HG03521 (cell line): ENCODE measurements around the gene GNAI2.
"Not testable (repeated sequence)": the region's sequence is repeated elsewhere in the genome, so short reads cannot be mapped to it uniquely, and the experiment has no call there.

Experiments
- ATAC-seq: cut with Tn5 transposase; IDR thresholded peaks from one replicate; pipeline ENCODE4 v1.9.1; 2021; ENCODE audit warnings: mild to moderate bottlenecking, moderate library complexity; ENCODE audit not compliant: unreplicated experiment

The GNAI2 gene

DNA sequence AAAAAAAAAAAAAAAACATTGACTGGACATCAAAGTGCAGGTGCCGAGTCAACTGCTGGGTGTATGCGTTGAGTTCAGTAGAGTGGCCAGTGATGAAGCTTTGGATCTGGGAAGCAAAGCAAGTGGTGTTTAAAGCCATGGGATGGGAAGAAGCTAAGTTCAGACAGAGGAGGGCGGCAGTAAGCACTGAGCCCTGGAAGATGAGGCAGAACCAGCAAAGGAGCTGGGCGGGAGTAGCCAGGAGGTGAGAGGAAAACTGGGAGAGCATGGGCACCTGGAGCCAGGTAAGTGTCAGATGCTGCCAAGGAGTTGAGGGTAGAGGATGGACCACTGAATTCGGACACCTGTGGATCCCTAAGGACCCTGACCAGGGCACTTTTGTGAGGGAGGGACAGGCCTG, 11.4 kb upstream of the GNAI2 start:
- ATAC-seq: no peak

DNA sequence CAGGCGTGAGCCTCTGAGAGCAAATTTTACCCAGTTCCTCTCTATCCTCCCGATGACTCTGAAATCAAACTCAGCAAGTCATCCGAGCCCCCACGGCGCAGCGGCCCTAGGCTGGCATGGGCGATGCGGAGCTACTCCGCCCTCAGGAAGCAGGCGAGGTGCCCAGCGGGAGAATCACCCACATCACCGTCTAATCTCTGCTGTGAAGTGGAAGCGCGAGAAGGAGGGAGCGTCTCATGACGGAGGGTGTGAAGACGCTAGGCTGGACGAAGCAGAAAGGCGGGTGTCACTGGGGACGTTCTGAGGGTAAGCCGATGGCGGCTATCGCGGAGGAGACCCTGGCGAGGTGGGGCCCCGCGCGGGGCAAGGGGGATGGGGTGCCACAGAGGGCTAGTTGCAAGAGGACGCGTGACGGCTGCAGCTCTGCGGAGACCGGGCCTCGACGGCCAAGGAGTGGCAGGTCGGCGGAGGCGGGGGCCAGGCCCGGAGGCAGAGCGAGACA, 9.1 kb upstream of the GNAI2 start:
- no peak for ATAC-seq

DNA sequence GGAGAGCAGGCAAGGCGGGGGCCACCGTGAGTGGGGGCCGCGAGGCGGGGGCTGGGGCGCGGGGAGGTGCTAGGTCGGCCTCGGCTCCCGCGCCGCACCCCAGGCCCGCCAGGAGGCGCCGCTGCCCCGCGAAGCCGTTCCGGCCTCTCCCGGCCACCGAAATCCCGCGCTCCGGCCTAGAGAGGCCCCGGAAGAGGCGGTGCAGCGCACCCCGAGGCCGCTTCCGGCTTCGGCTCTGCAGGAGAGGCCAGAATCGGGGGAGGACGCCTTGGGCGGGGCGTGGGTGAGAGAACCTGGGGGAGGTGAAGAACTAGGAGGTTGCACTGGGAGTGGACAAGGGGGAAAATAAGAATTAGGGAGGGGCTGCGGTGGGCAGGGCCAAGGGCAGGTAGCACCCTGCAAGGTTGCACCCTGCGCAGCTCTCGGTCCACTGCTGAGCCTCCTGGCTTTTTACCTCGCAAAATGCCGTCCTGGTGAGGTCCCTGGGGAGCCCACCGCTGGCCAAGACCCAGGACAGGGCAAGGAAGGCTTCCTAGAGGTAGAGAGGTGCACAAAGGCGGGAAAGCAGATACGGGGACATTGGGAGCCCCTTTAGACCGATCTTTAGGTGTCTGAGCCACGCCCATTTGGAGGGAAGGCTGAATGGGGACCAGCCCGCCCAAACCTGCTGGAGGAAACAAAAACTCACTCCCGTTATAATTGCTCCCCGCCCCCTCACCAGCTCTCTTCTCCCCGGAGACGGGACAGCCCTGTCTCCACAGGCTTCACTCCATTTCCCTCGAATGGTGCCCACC, 8.4 kb upstream of the GNAI2 start:
- ATAC-seq: peak; percentile 83

DNA sequence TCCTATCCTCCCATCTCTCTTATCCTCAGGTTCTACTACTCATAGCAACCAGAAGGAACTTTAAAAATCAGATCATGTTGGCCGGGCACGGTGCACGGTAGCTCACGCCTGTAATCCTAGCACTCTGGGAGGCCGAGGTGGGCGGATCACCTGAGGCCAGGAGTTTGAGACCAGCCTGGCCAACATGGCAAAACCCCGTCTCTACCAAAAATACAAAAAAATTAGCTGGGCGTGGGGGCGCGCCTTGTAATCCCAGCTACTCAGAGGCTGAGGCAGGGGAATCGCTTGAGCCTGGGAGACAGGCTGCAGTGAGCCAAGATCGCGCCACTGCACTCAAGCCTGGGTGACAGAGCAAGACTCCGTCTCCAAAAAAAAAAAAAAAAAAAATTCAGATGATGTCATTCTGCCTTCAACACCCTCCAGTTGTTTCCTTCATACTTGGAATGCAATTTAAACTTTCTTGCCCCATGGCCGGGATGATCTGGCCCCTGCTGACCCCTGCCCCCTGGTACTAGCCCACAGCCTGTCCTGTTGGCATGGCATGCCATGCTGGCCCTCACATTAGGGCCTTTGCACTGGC, 7.7 kb upstream of the GNAI2 start:
- not testable (repeated sequence) for ATAC-seq

DNA sequence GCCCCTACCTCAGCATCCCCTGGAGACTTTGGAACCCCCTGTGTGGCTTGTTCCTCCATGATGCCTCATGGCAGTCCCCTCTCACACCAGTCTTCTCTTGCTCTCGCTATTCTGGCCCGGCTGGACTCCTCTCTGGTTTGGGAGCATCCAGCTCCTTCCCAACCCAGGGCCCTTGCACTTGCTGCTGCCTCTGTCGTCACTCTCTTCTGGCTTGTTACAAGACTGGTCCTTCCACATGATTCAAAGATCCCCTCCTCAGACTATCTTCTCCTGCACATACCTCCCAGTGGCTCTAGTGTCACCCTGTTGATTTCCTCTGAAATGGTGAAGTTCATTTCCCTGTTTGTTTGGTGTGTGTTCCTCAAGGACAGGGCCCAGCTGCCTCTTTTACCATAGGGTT, 6.5 kb upstream of the GNAI2 start:
- no peak for ATAC-seq

DNA sequence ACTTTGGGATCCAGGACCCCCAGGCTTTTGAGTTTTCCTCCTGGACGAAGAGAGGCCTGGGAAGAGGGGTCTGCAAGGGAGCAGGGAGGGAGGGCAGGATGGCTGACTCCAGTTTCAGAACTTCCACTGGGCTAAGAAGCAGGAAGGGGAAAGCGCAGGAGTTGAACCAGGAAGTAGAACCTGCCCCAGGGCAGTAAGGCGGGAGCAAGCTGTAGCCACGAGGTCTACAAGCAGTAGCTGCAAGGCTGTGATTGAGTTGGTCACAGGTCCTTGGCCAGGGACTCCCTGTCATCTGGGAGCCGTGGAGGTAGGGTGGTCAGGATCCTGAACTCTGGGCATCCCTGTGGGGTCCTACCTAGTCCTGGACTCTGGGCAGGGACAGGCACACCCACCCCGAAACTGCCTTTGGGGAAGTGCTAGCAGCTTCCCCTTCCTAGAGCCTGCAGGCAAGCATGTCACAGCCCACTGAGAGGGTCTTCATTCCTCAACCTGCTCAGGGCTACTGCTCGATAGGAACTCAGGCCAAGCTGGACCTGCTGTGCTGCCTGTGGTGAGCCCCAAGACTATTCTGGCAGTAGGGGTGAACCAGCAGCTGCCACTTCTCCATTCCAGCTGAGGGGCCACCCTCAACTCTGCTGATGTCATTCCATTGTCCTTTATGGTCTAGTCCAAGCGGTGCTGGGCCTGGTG, 5.8 kb upstream of the GNAI2 start:
- ATAC-seq: no peak

DNA sequence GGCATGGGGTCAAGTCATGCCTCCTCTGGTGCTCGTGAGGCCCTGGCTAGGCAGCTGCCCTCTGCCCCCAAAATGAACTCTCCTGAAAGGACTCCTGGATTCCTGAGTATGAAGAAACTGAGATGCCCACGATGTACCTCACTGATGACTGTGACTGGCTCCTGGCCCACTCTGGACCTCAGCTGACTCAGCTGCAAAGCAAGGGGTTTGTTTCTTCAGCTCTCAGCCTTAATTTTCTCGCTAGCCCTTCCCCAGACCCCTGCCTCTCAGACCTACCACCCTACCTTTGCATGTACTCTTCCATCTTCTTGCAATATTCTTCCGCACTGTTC, 5.2 kb upstream of the GNAI2 start:
- ATAC-seq: no peak

DNA sequence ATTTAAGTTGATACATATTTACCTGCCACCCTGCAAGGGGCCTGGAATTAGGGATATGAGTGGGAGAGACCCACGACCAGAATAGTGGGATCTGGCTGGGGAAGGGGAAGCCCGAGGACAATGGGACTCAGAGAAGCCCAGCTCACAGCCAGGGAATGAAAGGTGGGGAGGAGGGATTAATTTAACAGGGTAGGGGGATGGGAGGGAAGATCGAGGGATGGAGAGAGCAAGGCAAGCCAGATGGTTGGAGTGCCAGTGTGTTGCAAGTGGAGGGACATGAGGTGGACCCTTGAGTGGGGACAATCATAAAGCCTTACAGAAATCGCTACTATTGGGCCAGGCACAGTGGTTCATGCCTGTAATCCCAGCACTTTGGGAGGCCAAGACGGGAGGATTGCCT, 4.4 kb upstream of the GNAI2 start:
- ATAC-seq: no peak

DNA sequence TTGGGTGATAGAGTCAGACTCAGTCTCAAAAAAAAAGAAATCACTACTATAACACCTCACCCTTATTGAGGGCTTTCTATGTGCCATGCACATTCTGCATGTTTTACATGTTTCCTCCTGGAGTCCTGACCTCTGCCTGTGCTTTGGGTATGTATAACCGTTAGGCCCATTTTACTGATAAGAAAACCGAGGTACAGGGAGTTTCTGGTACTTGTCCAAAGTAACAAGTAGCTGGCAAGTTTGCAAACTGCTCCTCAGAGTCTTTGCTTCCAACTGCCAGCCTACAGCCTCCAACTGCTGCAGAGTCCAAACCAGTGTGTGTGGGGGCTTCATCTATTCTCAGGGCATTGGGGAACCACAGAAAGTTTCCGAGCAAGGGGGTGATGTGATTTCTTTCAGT, 3.7 kb upstream of the GNAI2 start:
- no peak for ATAC-seq

DNA sequence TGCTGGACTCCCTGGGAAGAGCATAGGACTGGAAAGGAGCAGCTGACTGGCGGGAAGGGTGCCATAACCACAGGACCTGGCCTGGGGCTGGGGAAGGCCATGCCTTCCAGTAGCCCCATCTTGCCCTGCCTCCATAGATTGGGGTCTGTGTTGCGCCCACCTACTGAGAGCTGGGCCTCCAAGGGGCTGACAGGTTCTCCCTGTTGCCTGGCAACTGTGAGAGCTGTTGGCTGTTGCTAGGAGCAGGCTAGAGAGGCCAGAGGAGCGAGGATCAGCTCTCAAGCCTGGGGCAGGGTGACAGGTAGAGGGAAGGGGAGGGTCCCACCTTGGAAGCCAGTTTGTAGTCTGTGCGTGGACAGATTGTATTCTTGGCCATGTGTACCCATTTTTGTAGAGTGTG, 2.8 kb upstream of the GNAI2 start:
- ATAC-seq: no peak

DNA sequence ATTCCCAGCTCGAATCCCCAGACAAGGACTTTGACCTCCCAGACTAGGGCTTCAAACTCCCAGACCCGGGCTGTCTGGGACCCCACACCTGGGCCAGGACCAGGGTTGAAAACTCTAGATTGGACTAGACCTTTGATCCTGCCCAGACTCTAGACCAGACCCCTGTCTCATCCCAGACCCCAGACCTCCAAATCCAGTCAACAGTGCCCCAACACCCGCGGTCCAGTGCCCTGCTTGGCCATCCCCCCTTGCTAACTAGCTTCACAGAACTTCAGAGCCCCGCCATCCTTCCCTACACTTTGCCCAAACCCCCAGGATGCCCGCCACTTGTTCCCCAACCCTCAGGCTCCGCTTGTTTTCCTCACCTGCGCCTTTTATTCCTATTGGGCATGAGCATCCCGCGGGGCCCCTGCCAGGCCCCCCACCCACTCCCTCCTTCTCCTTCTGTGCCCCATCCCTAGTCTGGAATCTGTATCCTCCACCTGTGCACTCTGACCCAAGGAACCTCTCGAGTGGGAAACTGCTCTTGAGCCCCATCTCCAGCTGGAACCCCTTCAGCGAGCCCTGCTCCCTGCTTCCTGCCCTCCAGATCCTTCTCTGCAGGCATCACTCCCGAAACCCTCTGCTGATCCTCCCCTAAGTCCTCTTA, 604 bp downstream of the GNAI2 start:
- ATAC-seq: no peak

DNA sequence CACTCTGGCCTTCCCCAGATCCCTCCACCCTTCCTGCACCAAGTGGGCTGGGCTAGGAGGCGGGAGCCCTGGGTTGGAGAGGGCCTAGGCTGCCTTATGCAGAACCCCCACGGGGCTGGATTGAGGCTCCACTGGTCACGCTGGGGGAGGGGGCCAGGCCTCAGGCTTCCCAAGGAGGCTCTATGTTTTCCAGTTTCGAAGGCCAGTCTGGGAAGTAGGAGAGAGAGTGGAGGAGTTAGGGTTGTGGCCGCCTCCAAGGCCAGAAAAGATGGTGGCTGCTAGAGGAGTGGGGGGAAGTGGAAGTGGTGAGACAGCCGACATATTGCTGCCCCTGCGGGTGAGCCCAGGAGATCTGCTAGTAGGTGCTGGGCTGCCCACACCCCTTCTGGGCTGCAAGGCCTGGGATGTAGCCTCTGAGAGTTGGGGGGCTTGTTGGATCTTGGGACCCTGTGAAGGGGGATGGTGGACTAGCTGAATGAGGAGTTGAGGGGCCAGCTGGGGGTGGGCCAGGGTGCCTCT, 1.2 kb downstream of the GNAI2 start:
- no peak for ATAC-seq

DNA sequence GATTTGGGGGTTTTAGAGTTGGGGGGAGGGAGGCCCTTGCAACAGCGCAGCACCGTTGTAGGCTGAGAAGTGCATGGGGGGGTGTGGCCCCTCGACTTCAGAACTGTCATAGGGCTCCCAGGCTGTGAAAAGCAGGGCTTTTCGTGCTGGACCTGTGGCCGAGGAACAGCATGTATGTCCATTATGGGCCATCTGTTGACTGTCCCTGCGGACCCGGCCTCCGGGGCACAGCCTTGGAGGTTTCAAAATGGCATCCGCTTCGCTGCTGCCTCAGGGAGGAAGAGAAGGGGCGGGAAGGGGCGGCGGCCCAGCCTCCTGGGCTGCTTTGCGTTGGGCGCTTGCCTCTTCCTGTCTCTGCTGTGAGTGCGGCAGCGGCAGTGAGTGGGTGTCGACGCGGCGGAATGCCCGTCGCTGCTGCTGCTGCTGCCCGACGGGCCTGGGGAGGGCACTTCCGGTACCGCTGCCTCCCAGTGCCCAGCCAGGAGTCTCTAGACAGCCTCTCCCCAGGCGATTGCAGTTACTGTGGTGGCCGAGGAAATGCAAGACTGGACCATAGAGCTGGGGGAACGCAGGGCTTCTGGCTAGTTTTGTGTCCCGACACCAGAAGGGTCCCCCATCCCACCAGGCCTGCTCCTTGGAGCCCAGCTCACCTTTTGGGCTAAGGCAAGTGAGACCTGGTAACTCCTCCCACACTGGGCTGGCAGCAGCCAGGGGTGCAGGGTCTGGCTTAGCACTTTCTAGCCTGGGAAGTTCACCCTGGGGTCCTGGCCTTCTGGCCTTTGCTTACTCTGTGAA, 1.9 kb downstream of the GNAI2 start:
- no peak for ATAC-seq

DNA sequence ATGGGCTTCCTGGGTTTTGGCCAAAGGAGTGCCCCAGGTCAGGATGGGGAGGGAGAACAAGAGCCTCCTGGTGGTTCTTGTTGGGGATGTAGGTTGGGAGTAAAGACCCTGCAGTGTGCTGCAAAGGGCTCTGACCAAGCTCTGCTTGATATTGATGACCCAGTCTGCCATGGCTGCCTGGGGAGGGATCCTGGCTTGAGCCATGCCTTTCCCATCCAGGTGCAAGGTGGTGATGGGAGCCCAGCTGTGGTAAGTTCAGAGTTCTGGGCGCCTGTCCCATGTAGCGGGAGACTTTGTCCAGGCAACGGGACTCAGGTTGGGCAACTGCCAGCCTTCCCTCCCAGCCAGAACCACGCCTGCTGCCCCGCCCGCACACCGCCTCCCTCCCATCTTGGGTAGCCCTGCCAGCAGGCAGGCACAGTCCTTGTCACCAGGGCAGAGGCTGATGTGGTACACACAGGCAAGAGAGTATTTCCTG, 2.6 kb downstream of the GNAI2 start:
- ATAC-seq: no peak

DNA sequence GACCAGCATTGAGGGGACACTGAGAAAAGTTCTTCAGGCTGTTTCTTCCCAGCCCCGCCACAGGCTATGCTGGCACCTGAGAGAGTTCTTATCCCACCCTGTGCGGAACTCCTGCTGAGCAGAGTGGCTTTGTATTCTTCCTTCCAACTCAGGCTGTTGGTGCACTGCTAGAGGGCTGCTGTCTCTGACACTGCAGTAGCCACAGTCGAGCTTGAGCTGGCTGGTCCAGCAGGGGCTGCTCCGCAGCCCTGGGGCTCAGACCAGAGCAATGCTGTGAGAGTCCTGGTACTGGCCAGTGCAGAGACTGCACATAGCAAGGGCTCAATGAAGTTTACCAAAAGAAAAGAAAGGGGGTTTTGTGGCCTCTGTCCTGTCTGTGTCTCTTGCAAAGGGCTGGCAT, 3.6 kb downstream of the GNAI2 start:
- ATAC-seq: no peak

DNA sequence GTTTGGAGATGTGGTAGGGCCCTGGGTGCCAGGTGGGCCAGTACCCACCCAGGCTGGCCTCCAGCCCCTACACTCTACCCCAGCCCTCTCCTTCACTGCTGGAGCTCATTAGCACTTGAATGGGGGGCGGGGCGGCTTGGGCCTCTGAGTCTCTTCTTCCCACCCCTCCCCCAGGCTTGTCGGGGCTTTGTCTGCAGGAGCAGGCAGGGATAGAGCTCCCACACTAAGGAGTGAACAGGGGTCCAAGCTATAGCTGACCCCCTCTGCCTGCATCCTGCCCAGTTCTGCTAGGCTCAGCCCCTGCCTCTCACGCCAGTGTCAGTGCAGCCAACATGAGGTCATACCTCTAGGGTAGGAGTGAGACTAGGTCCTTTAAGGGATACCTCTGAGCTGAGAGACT, 5.2 kb downstream of the GNAI2 start:
- ATAC-seq: no peak

DNA sequence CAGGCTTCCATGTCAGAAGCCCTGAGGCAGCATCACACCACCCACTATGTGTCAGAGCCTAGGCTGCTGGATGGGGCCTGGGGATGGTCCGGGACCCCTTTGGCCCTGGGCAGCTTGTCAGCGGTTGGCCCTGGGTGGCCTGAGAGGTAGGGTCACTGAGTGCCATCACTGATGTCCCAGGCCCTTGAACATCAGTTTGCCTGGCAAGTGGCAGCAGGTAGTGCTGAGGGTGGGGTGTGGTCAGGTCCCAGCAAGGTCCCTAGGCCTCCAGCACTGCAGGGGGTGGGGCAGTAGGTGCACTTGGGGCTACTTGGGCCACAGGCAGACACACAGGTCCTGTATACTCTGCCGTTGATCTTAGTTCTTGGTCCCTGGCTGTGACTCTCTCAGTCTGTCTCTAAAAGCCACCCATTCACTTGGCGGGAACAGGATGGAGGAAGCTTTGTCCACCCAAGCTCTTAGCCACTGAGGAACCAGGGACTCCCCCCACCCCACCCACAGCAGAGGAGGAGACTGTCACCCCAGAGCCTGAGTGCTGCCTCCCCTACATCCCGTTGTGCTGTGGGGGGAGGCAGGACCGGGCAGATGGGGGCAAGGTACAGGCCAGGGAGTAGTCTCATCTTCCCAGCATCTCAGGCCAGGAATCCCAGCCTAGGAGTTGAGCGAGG, 5.8 kb downstream of the GNAI2 start:
- no peak for ATAC-seq

DNA sequence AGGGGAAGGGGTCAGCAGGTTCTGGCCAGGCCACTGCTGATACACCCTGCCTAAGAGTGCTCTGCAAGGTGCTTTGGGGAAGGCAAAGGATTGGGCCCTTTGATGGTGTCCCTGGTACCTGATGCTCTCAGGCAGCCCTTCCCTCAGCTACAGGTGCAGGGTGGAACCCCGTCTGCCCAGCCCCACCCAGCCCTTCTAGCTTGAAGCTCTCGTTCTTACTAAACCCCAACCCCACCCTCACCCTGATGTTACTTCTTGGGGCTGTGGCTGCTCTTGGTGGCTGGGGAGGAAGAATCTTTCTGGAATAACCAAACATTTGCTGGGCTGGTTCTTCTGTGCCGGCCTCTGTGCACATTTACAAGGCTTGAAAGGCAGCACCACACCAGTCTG, 6.4 kb downstream of the GNAI2 start:
- ATAC-seq: no peak

DNA sequence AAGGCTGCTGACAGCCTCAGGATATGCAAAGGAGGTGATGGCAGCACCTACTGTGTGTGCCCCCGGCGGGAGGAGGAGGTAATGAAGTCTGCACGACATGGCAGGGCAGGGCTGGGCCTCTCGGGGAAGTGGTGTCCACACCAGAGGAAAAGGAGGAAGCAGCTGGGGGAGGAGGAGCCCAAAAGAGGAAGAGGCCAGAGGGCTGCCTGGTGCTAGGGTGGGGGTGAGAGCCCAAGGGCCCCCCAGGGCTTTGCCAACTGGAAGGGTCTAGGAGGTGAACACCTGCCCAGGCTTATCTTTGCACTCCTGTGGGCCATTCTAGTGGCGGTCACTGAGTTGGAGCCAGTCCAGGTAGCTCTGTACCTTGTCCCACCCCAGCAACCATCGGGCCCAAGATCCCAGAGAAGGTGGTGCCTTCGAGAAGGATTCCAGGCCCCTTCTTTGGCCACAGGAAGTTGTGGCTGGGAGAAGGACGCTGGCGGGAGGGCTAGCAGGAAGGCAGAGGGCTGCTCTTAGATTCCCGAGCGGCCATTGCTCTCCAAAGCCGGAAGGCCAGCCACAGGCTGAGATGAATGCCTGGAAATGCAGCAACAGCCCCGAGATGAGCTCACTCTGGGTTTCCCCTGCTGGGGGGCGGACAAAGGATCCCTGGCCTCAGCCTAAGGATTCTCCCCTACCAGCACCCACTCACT, 7.0 kb downstream of the GNAI2 start:
- ATAC-seq: no peak

DNA sequence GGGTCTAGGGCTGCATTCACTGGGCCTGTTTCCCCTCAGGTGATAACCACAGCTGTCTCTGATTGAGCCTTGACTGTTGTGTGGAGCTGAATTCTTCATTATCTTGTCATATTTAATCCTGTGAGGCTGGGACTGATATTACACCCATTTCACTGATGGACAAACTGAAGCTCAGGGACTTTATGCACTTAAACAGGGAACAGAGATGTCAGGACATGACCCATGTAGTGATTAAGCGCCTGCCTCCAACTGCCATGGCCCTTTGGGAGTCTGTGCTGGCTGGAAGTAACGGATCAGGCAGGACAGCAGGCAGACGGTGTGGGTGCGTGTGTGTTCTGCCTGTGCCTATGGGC, 7.5 kb downstream of the GNAI2 start:
- ATAC-seq: no peak
